NT2/D1 (cell line): ENCODE measurements around the gene RBMS3.
"Not testable (repeated sequence)": the region's sequence is repeated elsewhere in the genome, so short reads cannot be mapped to it uniquely, and the experiment has no call there.

Source experiments
- DNase-seq: peaks from one replicate; pipeline ENCODE4 v3.0.0-alpha.2; 2011; ENCODE audit warnings: low read depth, low spot score
- H3K27me3 ChIP-seq: 2 replicates; pipeline ENCODE4 v1.6.0; 2011; ENCODE audit warnings: mild to moderate bottlenecking; ENCODE audit not compliant: insufficient read length, insufficient read depth
- H3K36me3 ChIP-seq: 2 replicates; pipeline ENCODE4 v1.6.1; 2011; ENCODE audit warnings: mild to moderate bottlenecking, low read length, mixed read lengths; ENCODE audit not compliant: insufficient read depth, insufficient read length
- H3K4me1 ChIP-seq: 2 replicates; pipeline ENCODE4 v1.5.1; 2011; ENCODE audit not compliant: insufficient read depth, insufficient read length
- H3K4me3 ChIP-seq: 2 replicates; pipeline ENCODE4 v1.5.1; 2011; ENCODE audit warnings: low read depth; ENCODE audit not compliant: insufficient read length
- H3K9ac ChIP-seq: 2 replicates; pipeline ENCODE4 v1.6.0; 2011; ENCODE audit warnings: low read depth; ENCODE audit not compliant: insufficient read length
- H3K9me3 ChIP-seq: 2 replicates; pipeline ENCODE4 v1.5.1; 2011; ENCODE audit warnings: mild to moderate bottlenecking, low read length; ENCODE audit not compliant: insufficient read depth
- SUZ12 ChIP-seq: IDR thresholded peaks from 2 replicates; pipeline ENCODE4 v1.6.1; 2011; ENCODE audit not compliant: insufficient read length, insufficient read depth; ENCODE audit errors: extremely low read depth
- YY1 ChIP-seq: IDR thresholded peaks from 2 replicates; pipeline ENCODE4 v1.6.1; 2011; ENCODE audit not compliant: insufficient read length, insufficient read depth
- ZNF274 ChIP-seq: IDR thresholded peaks from 2 replicates; pipeline ENCODE4 v1.6.1; 2011; ENCODE audit warnings: mild to moderate bottlenecking, low read depth, low read length

The RBMS3 gene

DNA sequence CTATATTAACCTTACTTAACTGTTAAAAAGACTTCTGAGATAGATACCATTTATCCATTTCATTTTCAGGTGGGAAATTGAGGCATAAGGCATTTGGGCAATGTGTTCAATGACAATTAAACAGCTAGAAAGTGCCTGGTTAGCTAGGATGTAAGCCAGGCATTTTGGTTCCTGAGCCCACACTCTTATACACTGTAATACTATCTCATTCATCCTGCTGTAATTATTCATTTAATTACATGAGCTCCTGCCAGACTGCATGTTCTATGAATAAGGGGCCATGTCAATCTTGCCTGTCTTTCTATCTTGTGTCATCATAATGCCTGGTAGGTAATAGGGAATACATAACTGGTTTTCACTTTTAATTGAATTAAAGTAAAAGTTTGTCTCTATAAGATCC, 74.0 kb downstream of the RBMS3 start:
- Histone ChIP-seq H3K4me1 (no peaks in the 10 kb centered on the region), H3K27me3 (no peaks in the 10 kb centered on the region), H3K9me3 (no peaks in the 10 kb centered on the region), H3K9ac (no peak overlapping the region), H3K36me3 (no peaks in the 10 kb centered on the region), H3K4me3 (no peak overlapping the region)
- no peak for DNase-seq
- TF ChIP-seq YY1 (no peak), SUZ12 (no peak), ZNF274 (no peak)

DNA sequence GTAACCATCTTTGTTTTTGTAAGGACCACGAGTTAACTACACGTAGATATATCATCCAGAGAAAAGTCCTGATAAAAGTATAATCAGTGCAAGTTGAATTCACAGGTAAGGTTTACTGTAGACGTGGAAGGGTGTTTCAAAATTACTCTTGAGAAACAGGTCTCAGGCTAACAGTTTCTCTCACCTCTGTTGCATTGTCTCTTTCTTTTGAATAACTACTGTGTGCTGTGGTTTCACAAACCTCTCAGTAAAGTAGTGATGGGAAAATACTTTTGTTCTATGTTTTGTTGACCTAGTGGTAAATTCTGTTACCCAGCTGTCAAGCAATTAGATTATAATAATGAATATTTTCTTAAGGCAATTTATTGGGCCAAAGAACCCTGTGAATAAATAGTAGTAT, 75.2 kb downstream of the RBMS3 start:
- H3K9ac ChIP-seq = no peak overlapping the region
- H3K4me1 ChIP-seq = no peaks in the 10 kb centered on the region
- no peak overlapping the region for H3K4me3 ChIP-seq
- DNase-seq = no peak
- no peaks in the 10 kb centered on the region for H3K36me3 ChIP-seq
- H3K27me3 ChIP-seq = no peaks in the 10 kb centered on the region
- no peaks in the 10 kb centered on the region for H3K9me3 ChIP-seq
- TF ChIP-seq SUZ12 = no peak
- no peak for TF ChIP-seq ZNF274
- no peak for TF ChIP-seq YY1

DNA sequence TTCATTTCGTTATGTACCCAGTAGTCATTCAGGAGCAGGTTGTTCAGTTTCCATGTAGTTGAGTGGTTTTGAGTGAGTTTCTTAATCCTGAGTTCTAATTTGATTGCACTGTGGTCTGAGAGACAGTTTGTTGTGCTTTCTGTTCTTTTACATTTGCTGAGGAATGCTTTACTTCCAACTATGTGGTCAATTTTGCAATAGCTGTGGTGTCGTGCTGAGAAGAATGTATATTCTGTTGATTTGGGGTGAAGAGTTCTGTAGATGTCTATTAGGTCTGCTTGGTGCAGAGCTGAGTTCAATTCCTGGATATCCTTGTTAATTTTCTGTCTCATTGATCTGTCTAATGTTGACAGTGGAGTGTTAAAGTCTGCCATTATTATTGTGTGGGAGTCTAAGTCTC, 79.4 kb downstream of the RBMS3 start:
- not testable (repeated sequence) for H3K27me3 ChIP-seq, H3K36me3 ChIP-seq, H3K9me3 ChIP-seq, DNase-seq, H3K9ac ChIP-seq, H3K4me1 ChIP-seq, H3K4me3 ChIP-seq

DNA sequence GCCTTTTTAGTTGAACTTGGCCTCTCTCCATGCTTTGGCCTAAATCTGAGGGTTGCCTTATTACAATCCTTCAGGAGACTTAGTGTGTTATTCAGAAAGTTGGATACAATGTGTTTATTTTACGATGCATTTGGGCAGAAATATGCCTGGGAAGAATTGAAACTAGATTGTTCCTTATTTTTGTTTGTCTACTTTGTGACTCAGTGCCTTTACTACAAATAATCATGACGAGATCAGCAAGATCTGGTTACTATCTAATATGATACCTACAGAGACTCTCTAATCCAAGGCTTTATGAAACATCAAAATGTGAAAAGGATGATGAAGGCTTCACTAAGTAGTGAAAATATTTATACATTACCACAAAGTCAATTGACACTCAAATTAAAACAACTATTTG, 82.2 kb downstream of the RBMS3 start:
- Histone ChIP-seq H3K27me3 (no peaks in the 10 kb centered on the region), H3K4me1 (no peaks in the 10 kb centered on the region), H3K9me3 (no peaks in the 10 kb centered on the region), H3K36me3 (no peaks in the 10 kb centered on the region), H3K9ac (no peak overlapping the region), H3K4me3 (no peak overlapping the region)
- no peak for TF ChIP-seq SUZ12
- TF ChIP-seq ZNF274 = no peak
- TF ChIP-seq YY1 = no peak
- no peak for DNase-seq

DNA sequence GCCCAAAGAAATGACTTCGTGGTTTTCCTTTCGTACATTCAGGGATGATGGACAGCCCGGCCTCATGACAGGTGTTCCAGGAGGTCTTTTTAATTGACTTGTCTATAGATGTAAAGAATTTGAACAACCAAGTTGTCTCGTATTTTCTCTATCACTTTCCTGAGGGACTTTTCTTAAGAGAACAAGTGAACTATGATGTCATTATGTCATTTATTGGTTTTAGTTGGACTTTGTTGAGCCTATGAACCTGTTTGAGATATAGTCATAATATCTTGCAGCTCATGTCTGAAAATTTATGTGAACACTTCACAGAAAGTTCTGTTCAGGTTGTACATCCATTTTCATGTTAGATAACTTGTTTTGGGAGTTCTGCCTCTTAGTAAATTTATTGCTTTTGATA, 89.2 kb downstream of the RBMS3 start:
- Histone ChIP-seq H3K4me3 (no peak overlapping the region), H3K27me3 (no peaks in the 10 kb centered on the region), H3K9ac (no peak overlapping the region), H3K4me1 (no peaks in the 10 kb centered on the region), H3K9me3 (no peaks in the 10 kb centered on the region), H3K36me3 (no peaks in the 10 kb centered on the region)
- DNase-seq = no peak
- TF ChIP-seq YY1 = no peak
- TF ChIP-seq ZNF274 = no peak
- no peak for TF ChIP-seq SUZ12

GRCh38 chr3:29370476-29371420, 89.9 kb downstream of the RBMS3 start:
- Histone ChIP-seq H3K4me3 (no peak overlapping the region), H3K27me3 (no peaks in the 10 kb centered on the region), H3K9me3 (no peaks in the 10 kb centered on the region), H3K4me1 (no peaks in the 10 kb centered on the region), H3K9ac (no peak overlapping the region), H3K36me3 (no peaks in the 10 kb centered on the region)
- TF ChIP-seq YY1 (no peak), ZNF274 (no peak), SUZ12 (no peak)
- no peak for DNase-seq

DNA sequence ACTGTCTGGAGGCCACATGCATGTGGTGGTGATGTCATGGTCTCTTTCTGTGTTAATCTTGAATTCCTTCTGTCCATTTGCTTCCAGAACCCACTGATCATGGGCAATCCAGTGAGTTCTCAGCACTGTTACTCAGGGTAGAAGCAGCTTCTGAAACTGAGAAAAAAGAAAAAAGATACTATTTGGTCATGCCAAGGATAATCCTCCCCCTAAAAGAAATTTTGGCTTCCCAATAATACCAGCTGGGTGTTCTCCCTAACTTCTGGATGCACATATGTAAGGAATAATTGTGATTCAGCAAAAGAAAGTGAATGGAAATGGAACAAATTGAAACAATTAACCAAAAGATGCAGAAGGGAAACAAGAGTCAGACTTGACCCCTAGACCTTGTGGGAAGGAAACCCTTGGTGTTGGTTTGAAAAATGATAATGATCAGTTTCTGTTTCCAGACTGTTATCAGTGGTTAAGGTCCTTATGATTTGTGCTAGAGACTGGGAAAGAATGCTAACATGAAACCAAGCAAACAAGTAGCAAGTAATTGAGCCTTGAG, 92.3 kb downstream of the RBMS3 start:
- TF ChIP-seq ZNF274 = no peak
- TF ChIP-seq SUZ12 = no peak
- no peak for TF ChIP-seq YY1
- no peaks in the 10 kb centered on the region for H3K27me3 ChIP-seq
- H3K9me3 ChIP-seq = no peaks in the 10 kb centered on the region
- H3K4me1 ChIP-seq = no peaks in the 10 kb centered on the region
- H3K9ac ChIP-seq = no peak overlapping the region
- H3K36me3 ChIP-seq = no peaks in the 10 kb centered on the region
- no peak for DNase-seq
- no peak overlapping the region for H3K4me3 ChIP-seq
